GM18858 (cell line): ENCODE data around the gene HDAC5.
"Not testable (repeated sequence)": the region's sequence is repeated elsewhere in the genome, so short reads cannot be mapped to it uniquely, and the experiment has no call there.

Experiments
- ATAC-seq: cut with Tn5 transposase; IDR thresholded peaks from one replicate; pipeline ENCODE4 v1.9.1; 2021; ENCODE audit not compliant: unreplicated experiment

HDAC5 gene

DNA sequence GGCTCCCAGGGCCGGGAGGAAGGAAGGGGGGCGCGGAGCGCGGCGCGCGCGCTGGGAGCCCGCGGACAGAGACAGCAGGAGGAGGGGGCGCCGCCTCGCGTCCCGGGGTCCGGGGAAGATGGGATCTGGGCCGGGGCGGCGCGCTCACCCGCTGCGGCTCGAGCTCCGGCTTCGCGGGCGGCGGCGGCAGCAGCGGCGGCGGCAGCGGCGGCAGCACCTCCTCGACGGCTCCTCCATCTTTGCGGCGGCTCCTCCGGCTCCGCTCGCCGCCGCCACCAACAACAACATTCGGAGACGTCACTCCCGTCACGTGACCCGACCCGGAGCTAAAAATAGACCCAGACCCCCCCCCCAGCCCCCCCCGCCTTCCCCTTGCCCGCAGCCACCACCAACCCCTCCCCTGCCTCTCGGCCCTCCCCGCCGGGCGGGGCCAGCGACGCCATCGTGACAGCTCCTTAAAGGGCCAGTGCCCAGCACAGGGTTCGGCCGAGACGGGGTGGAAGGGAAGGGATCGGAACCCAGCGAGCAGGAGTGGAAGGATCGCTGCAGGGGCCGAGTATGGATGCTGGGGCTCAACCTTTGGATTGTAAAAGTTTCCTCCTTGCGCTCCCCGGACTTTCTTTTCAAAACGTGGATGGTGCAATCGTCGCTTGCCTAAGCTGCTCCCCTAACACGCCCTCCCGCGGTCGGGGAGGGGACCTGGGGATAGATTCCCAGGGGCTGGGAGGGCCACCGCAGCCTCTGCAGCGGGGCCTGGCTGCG is at the start of gene HDAC5:
HDAC5 (minus strand) TSS at position 286 of the 762 bp plus-strand sequence. CDS start 6,126 bp downstream, outside the sequence.
- ATAC-seq = peak; percentile 58

DNA sequence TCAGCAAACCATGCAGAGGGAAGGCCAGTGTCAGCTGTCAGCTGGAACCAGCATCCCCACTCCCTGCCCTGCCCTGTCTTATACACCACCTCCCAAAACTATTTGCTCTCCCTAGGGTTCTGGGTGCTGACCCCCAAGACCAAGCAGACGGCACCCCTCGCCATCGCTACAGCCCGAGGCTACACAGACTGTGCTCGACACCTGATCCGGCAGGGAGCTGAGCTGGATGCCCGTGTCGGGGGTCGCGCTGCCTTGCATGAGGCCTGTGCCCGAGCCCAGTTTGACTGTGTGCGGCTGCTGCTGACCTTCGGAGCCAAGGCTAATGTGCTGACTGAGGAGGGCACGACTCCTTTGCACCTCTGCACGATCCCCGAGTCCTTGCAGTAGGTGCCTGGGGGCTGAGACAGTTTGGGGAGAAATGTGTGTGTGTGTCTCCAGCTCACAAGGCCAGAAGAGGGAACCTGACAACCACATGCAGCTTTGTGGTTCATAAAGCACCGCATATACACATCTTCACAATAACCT is 48.6 kb upstream of the HDAC5 start:
- ATAC-seq = no peak

DNA sequence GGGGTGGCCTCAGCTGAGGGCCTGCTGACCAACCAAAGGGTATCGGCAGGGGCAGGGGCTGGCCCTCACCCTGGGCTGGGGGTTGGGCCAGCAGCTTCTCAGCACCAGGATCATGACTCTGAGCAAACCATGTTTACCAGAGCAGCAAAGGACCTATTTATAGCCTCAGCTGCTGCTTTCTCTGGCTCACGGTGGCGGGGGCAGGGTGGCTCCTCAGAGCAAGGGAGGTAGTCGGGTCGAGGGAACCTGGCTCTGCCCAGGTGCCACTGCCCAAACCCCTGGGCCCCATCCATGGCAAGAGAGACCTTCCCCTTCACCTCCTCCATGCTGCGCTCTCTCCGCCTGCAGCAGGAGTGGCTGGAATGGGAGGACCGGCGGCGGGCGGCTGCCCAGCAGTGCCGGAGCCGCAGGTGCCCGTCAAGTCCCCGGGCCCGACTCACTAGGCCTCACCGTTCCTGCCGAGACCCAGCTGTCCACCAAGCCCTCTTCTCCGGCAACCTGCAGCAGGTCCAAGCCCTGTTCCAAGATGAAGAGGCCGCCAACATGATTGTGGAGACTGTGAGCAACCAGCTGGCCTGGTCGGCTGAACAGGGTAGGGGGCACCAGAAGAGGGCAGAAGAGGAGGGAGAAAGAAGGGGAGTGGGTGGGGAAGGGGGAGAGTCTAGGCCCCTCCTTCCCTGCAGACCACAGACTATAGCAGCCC is 47.2 kb upstream of the HDAC5 start, which contains the start of gene ASB16:
ASB16 (plus strand) TSS at position 206 of the 703 bp plus-strand sequence; CDS start at position 292, 86 bp downstream.
- no peak for ATAC-seq

DNA sequence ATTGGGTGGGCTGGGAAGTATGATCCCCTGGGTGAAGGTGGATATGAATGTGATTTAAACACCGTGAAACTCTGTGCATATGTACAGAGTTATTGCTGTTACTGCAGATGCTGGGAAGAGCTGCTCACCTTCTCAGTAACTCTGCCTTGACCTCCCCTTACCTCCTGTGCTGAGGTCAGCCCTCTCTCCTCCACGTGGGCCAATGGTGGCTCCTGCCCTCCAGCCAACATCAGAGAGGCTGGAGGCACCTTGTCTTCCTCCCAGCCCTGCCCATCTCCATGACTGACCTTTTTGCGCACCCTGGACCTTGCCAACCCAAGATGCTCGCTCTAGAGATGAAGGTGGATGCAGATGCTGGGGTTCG is 46.7 kb upstream of the HDAC5 start:
- no peak for ATAC-seq

DNA sequence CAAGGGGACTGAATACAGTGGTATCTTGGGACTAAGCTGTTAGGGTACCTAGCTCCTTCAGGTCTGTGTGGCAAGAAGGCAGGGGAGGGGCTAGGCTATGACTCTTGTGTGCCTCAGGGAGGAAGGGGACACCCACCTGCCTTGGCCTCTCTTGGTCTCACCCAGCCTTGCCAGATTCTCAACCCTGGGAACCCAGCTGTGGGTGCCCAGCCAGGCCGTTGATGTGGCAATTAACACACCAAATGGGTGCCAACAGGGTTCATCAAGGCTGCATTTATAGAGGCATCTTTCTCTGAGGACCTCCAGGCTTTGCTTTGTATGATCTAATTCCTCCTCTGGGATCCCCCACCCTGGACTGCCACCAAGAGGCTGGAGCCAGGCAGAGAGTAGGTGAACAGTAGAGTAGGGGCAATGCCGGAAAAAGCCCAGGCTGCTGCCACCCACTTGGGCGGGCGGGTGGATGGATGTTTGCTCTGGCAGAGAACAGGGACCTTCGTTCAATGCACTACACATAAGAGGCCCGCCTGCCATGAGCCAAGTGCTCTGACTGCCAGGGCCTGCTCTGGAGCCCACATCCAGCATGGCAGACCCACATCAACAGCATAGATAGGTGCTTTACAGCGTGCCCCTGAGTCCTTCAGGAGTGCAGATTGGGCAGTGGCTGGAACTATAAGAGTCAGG is 43.9 kb upstream of the HDAC5 start:
- ATAC-seq = no peak

GRCh38 chr17:44164476-44164875 is 41.0 kb upstream of the HDAC5 start:
- no peak for ATAC-seq

- ATAC-seq = no peak
Observed at GRCh38 chr17:44159519-44160210, 36.2 kb upstream of the HDAC5 start.

GRCh38 chr17:44155488-44155887 is 32.0 kb upstream of the HDAC5 start:
- ATAC-seq = no peak

DNA sequence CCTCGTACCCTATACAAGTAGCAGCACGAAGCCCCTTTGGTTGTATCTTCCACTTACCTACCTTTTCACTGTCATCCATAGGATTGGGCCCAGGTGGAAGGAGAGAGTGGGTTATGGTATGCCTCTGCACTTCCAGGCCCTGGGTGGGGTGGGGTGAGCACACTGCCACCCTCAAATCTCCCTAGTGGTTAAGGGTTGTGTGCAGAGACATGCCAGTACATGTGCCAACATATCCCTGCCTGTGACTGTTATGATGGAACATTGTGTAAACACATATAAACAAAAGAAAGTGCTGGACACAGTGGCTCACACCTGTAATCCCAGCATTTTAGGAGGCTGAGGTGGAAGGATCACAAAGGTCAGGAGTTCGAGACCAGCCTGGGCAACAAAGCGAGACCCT is 29.4 kb upstream of the HDAC5 start:
- no peak for ATAC-seq

- no peak for ATAC-seq
Observed at GRCh38 chr17:44149750-44150329, 26.4 kb upstream of the HDAC5 start.

GRCh38 chr17:44149066-44149465 is 25.6 kb upstream of the HDAC5 start:
- not testable (repeated sequence) for ATAC-seq

DNA sequence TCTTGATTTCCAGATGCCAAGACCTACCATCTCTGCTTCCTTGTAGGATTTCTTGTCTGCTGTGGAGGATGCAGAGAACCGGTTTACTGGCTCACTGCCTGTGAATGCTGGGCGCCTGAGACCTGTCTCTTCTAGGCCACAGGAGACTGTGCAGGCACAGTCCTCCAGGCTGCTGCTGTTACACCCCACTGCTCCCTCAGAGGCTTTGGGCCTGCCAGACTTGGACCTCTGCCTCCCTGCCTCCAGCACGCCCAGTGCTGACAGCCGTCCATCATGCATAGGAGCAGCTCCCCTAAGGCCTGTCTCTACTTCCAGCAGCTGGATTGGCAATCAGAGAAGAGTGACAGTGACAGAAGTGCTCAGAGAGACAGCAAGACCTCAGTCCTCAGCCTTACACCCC is 24.4 kb upstream of the HDAC5 start:
- ATAC-seq = no peak

GRCh38 chr17:44146375-44147346 is 23.2 kb upstream of the HDAC5 start:
- no peak for ATAC-seq

- ATAC-seq = no peak
Observed at GRCh38 chr17:44144966-44145739, 21.7 kb upstream of the HDAC5 start.

DNA sequence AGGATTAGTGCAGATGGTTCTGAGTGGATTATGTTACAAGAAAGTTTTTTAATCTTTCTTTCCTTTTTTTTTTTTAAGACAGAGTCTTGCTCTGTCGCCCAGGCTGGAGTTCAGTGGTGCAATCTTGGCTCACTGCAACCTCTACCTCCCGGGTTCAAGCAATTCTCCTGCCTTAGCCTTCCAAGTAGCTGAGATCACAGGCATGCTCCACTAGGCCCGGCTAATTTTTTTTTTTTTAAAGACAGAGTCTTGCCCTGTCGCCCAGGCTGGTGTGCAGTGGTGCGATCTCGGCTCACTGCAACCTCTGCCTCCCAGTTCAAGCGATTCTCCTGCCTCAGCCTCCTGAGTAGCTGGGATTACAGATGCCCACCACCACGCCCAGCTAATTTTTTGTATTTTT is 20.5 kb upstream of the HDAC5 start:
- ATAC-seq = not testable (repeated sequence)

DNA sequence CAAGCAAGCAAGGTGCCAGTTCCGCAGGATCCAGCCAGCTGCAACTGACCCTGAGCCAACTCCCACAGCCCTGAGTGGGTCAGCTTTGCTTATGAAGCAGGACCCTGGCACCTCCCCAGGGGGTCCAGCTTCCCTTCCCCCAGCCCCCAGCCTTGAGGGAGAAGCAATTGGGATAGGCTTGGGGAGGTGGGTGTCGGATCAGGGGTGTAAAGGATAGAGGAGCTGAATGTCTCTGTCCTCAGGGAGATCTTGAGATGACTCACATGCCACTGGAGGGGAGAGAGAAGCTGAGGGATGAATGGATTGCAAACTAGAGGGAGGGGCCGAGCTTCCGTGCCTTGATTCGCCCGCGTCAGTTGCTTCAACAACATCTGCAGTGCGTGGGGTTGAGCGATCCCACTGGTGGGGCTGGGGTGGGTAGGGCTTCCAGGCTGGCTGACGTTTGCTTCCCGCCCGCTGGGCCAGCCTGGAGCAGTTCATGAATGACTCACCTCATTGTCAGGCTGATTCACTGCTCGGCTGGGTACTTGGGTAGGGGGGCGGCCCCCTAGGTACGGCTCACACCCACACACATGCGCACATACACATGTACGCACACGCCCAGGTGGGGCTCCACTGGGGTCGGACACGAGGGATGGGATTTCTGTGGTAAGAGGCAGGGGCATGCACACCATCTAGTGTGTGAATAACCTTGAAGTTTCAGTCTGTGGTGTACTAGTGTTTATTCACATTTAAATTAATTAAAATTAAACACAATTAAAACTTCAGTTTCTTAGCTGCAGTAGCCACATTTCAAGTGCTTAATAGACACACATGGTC is 14.7 kb upstream of the HDAC5 start:
- ATAC-seq = no peak

GRCh38 chr17:44134752-44135568 is 11.5 kb upstream of the HDAC5 start:
- ATAC-seq = no peak
